GM23338 (cell line): ENCODE measurements around the gene HSFX1. TPM values are rescaled to one million over a fixed set of nuclear protein-coding genes. Genes with fewer than 3 reads are reported as not detected.

Source experiments
- ATAC-seq: fragments of 200-7000 bp; cut with Tn5 transposase; 3 replicates; pipeline ENCODE4 v1.9.1; 2020
- DNase-seq: peaks from one replicate; pipeline ENCODE4 v3.0.0-alpha.2; 2015; ENCODE audit warnings: low spot score
- H2AFZ ChIP-seq: fragments of 200-600 bp; sonication (generic); 2 replicates; pipeline ENCODE4 v1.8.0; 2016; ENCODE audit warnings: antibody characterized with exemption, mild to moderate bottlenecking, moderate library complexity
- H3F3A ChIP-seq: fragments of 200-600 bp; sonication (generic); replicated peaks from 2 replicates; pipeline ENCODE4 v1.8.0; 2017; ENCODE audit warnings: antibody characterized with exemption, mixed run types, low read depth
- H3K27ac ChIP-seq: fragments of 200-600 bp; sonication (generic); 2 replicates; pipeline ENCODE4 v1.6.1; 2016; ENCODE audit warnings: low read depth
- H3K27me3 ChIP-seq: fragments of 200-600 bp; sonication (generic); 2 replicates; pipeline ENCODE4 v1.8.0; 2016; ENCODE audit warnings: mild to moderate bottlenecking, mixed run types, moderate library complexity; ENCODE audit not compliant: insufficient read depth
- H3K36me3 ChIP-seq: fragments of 200-600 bp; sonication (generic); 2 replicates; pipeline ENCODE4 v1.8.0; 2016; ENCODE audit warnings: mild to moderate bottlenecking; ENCODE audit not compliant: insufficient read depth
- H3K4me1 ChIP-seq: fragments of 200-600 bp; sonication (generic); 2 replicates; pipeline ENCODE4 v1.8.0; 2016; ENCODE audit warnings: mild to moderate bottlenecking, moderate library complexity; ENCODE audit not compliant: insufficient read depth
- H3K4me2 ChIP-seq: fragments of 200-600 bp; sonication (generic); 2 replicates; pipeline ENCODE4 v1.7.1; 2017; ENCODE audit warnings: mixed run types
- H3K4me3 ChIP-seq: fragments of 200-600 bp; sonication (generic); 2 replicates; pipeline ENCODE4 v1.6.1; 2016; ENCODE audit warnings: mixed run types
- H3K79me2 ChIP-seq: fragments of 200-600 bp; sonication (generic); replicated peaks from 2 replicates; pipeline ENCODE4 v1.8.0; 2017; ENCODE audit warnings: mild to moderate bottlenecking; ENCODE audit not compliant: insufficient read depth
- H3K9me2 ChIP-seq: fragments of 200-600 bp; sonication (generic); 2 replicates; pipeline ENCODE4 v1.8.0; 2017; ENCODE audit not compliant: insufficient read depth
- H4K20me1 ChIP-seq: fragments of 200-600 bp; sonication (generic); replicated peaks from 2 replicates; pipeline ENCODE4 v1.8.0; 2017; ENCODE audit warnings: mild to moderate bottlenecking; ENCODE audit not compliant: insufficient read depth
- H3K27ac Mint-ChIP-seq: 2 replicates; pipeline ENCODE4 v1.8.0; 2020; ENCODE audit warnings: inconsistent platforms, mild to moderate bottlenecking, moderate library complexity, mixed read lengths
- H3K27me3 Mint-ChIP-seq: 3 replicates; pipeline ENCODE4 v1.8.0; 2022; ENCODE audit warnings: low read depth, mild to moderate bottlenecking, moderate library complexity, mixed read lengths, inconsistent platforms; ENCODE audit not compliant: insufficient read depth, poor library complexity
- H3K36me3 Mint-ChIP-seq: 3 replicates; pipeline ENCODE4 v1.8.0; 2021; ENCODE audit warnings: low read depth, mild to moderate bottlenecking, inconsistent platforms, moderate library complexity, mixed read lengths
- H3K4me1 Mint-ChIP-seq: 3 replicates; pipeline ENCODE4 v1.8.0; 2020; ENCODE audit warnings: mild to moderate bottlenecking, inconsistent platforms, mixed read lengths
- H3K4me3 Mint-ChIP-seq: 3 replicates; pipeline ENCODE4 v1.8.0; 2021; ENCODE audit warnings: moderate library complexity, mild to moderate bottlenecking, inconsistent platforms, mixed read lengths
- H3K9me3 Mint-ChIP-seq: 3 replicates; pipeline ENCODE4 v1.8.0; 2020; ENCODE audit warnings: moderate library complexity, mild to moderate bottlenecking, inconsistent platforms, mixed read lengths
- CREB1 ChIP-seq: fragments of 250-450 bp; sonication (Bioruptor Pico); IDR thresholded peaks from 2 replicates; pipeline ENCODE4 v1.5.0; 2020; ENCODE audit warnings: low read depth, mild to moderate bottlenecking, moderate library complexity
- EZH2 ChIP-seq: fragments of 200-600 bp; sonication (generic); IDR thresholded peaks from one replicate; pipeline ENCODE4 v1.8.0; 2017; ENCODE audit warnings: antibody characterized with exemption, mild to moderate bottlenecking, low read depth; ENCODE audit not compliant: unreplicated experiment
- EZH2phosphoT487 ChIP-seq: fragments of 200-600 bp; sonication (generic); IDR thresholded peaks from one replicate; pipeline ENCODE4 v1.8.1; 2018; ENCODE audit warnings: antibody characterized with exemption; ENCODE audit not compliant: unreplicated experiment
- JUNB ChIP-seq: IDR thresholded peaks from one replicate; pipeline ENCODE4 v1.6.1; 2016; ENCODE audit warnings: antibody characterized with exemption; ENCODE audit not compliant: unreplicated experiment
- NANOG ChIP-seq: IDR thresholded peaks from 2 replicates; pipeline ENCODE4 v1.6.1; 2016; ENCODE audit warnings: antibody characterized with exemption, borderline replicate concordance
- POLR2AphosphoS5 ChIP-seq: IDR thresholded peaks from 2 replicates; pipeline ENCODE4 v1.6.1; 2016; ENCODE audit warnings: antibody characterized with exemption, low read depth
- REST ChIP-seq: IDR thresholded peaks from one replicate; pipeline ENCODE4 v1.6.1; 2018; ENCODE audit warnings: antibody characterized with exemption; ENCODE audit not compliant: unreplicated experiment
- STAT1 ChIP-seq: IDR thresholded peaks from one replicate; pipeline ENCODE4 v1.6.1; 2016; ENCODE audit warnings: antibody characterized with exemption; ENCODE audit not compliant: unreplicated experiment
- ZNF114 ChIP-seq: fragments of 250-450 bp; sonication (Bioruptor Pico); IDR thresholded peaks from 2 replicates; pipeline ENCODE4 v1.5.0; 2020; ENCODE audit warnings: mild to moderate bottlenecking, moderate library complexity
- ZNF331 ChIP-seq: fragments of 250-450 bp; sonication (Bioruptor Pico); IDR thresholded peaks from 2 replicates; pipeline ENCODE4 v1.5.0; 2020; ENCODE audit warnings: low read depth, mild to moderate bottlenecking, moderate library complexity
- ZNF462 ChIP-seq: fragments of 250-450 bp; sonication (Bioruptor Pico); IDR thresholded peaks from 2 replicates; pipeline ENCODE4 v1.5.0; 2020; ENCODE audit warnings: mild to moderate bottlenecking, moderate library complexity
- polyA plus RNA-seq: library from polyadenylated mRNA; unstranded; fragments of >200 nt; fragmentation: Nextera tagmentation; extraction: Ambion mirVana; gene quantifications from 2 replicates; pipeline ENCODE4 v1.2.1, GENCODE V29; 2016
- total RNA-seq: library from RNA; depleted of rRNA; stranded (reverse); fragments of >200 nt; shearing (Covaris generic); gene quantifications from 2 replicates; pipeline ENCODE4 v1.2.3, GENCODE V29; 2014
- TF ChIP-seq, protein P1 (sequence below): IDR thresholded peaks from 2 replicates; pipeline ENCODE4 v1.6.1; 2016; ENCODE audit warnings: antibody characterized with exemption
- TF ChIP-seq, protein P2 (sequence below), 2 experiments: fragments of 200-600 bp in 1 of 2; sonication (generic) in 1 of 2; conservative IDR thresholded peaks; 2 replicates each; pipeline versions ENCODE4 v1.5.1 to v1.6.1; 2016 to 2017; ENCODE audit warnings: antibody characterized with exemption in 2 of 2, low read depth in 2 of 2, mild to moderate bottlenecking in 2 of 2, moderate library complexity in 1 of 2

HSFX1 gene
- total and polyA plus RNA-seq, 2 experiments from 2014 or later: 0.56 TPM; not detected in 1

DNA sequence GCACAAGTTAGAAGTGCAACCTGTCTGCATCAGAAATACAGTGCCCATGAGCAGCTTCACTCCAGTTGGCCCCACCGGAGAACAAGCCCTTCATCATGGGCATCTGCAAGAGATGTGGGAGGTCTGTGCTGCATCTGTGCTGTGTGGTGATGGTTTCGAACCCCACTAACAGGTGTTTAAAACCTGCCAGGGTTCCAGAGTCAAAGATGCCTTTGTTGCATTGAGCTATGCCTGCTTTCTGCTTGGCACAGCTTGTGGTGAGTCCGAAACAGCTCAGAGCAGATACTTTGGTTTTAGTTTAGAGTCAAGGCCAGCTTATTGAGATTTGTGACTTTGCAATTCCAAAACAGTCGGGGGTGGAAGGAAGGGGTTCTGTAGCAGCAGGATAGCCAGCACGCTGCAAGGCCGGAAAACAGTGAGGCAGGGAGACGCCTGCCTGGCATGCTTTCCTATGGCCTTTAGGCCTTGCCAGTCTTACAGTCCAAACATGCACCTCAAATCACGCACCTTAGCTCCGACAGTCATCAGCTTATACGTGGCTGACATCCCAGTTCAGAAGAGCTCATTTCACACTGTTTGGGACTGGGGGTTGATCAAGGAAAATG is 29.7 kb downstream of the HSFX1 start:
- Histone ChIP-seq H3K27me3 (no peaks in the 10 kb centered on the region), H3K79me2 (no peaks in the 10 kb centered on the region), H3K4me1 (no peaks in the 10 kb centered on the region), H3K9me2 (no peaks in the 10 kb centered on the region), H4K20me1 (no peaks in the 10 kb centered on the region), H3K4me3 (no peak overlapping the region), H2AFZ (no peak overlapping the region), H3K27ac (no peak overlapping the region), H3F3A (no peaks in the 10 kb centered on the region), H3K36me3 (no peaks in the 10 kb centered on the region), H3K4me2 (no peak overlapping the region)
- no peak for ATAC-seq
- H3K27ac Mint-ChIP-seq: no peak overlapping the region
- H3K4me1 Mint-ChIP-seq: peaks cover 24% of the 10 kb centered on the region
- no peaks in the 10 kb centered on the region for H3K36me3 Mint-ChIP-seq
- TF ChIP-seq EZH2phosphoT487 (no peak), NANOG (no peak), JUNB (no peak), CREB1 (CRISPR knock-in tag) (no peak), POLR2AphosphoS5 (no peak), ZNF331 (CRISPR knock-in tag) (no peak), STAT1 (no peak), REST (no peak), EZH2 (no peak), ZNF114 (CRISPR knock-in tag) (no peak), ZNF462 (no peak)
- TF ChIP-seq, protein P1, sequence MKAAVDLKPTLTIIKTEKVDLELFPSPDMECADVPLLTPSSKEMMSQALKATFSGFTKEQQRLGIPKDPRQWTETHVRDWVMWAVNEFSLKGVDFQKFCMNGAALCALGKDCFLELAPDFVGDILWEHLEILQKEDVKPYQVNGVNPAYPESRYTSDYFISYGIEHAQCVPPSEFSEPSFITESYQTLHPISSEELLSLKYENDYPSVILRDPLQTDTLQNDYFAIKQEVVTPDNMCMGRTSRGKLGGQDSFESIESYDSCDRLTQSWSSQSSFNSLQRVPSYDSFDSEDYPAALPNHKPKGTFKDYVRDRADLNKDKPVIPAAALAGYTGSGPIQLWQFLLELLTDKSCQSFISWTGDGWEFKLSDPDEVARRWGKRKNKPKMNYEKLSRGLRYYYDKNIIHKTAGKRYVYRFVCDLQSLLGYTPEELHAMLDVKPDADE: no peak
- TF ChIP-seq, protein P2, sequence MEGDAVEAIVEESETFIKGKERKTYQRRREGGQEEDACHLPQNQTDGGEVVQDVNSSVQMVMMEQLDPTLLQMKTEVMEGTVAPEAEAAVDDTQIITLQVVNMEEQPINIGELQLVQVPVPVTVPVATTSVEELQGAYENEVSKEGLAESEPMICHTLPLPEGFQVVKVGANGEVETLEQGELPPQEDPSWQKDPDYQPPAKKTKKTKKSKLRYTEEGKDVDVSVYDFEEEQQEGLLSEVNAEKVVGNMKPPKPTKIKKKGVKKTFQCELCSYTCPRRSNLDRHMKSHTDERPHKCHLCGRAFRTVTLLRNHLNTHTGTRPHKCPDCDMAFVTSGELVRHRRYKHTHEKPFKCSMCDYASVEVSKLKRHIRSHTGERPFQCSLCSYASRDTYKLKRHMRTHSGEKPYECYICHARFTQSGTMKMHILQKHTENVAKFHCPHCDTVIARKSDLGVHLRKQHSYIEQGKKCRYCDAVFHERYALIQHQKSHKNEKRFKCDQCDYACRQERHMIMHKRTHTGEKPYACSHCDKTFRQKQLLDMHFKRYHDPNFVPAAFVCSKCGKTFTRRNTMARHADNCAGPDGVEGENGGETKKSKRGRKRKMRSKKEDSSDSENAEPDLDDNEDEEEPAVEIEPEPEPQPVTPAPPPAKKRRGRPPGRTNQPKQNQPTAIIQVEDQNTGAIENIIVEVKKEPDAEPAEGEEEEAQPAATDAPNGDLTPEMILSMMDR (conservative IDR thresholded peaks at IDR 0.05; ENCODE audit: low read depth in 2 of 2): no peak
- no peak for DNase-seq
- H3K9me3 Mint-ChIP-seq: no peaks in the 10 kb centered on the region
- H3K27me3 Mint-ChIP-seq: peaks cover 3% of the 10 kb centered on the region
- H3K4me3 Mint-ChIP-seq: no peak overlapping the region
